ENCODE results near the gene KIF4A.
"Not testable (repeated sequence)": the region's sequence is repeated elsewhere in the genome, so short reads cannot be mapped to it uniquely, and the experiment has no call there.

- TF ChIP-seq ATF7 (IDR thresholded peaks at IDR 0.05); POLR2A (conservative IDR thresholded peaks at IDR 0.05); GABPA (tag; conservative IDR thresholded peaks at IDR 0.05; ENCODE audit: low read depth); CTCF (IDR thresholded peaks at IDR 0.05 in 2 of 3, conservative IDR thresholded peaks at IDR 0.05 in 1 of 3; ENCODE audit: insufficient read depth in 2 of 3, low read depth in 1 of 3, low read length in 3 of 3); TARDBP (IDR thresholded peaks at IDR 0.05); POU5F1 (IDR thresholded peaks at IDR 0.05; ENCODE audit: borderline replicate concordance, low read depth, low read length, partially characterized antibody); CEBPB (tag; IDR thresholded peaks at IDR 0.05); TBP (optimal IDR thresholded peaks at IDR 0.05; ENCODE audit: low read depth, low read length); EZH2 (IDR thresholded peaks at IDR 0.05; ENCODE audit: borderline replicate concordance, low read depth, low read length); ZNF696 (CRISPR knock-in tag; conservative IDR thresholded peaks at IDR 0.05); SREBF2 (CRISPR knock-in tag; IDR thresholded peaks at IDR 0.05); NFIC (IDR thresholded peaks at IDR 0.05): not testable (repeated sequence)
These were observed 59.6 kb downstream of the KIF4A start for GRCh38 chrX:70349367-70350125.

Measured in K562 (cell line).